ENCODE data around the gene XPR1.

GRCh38 chr1:180609643-180610555, 21.9 kb upstream of the XPR1 start:
- TF ChIP-seq CTCF (conservative IDR thresholded peaks at IDR 0.05; ENCODE audit: low read depth, low read length) (no peak), EZH2 (IDR thresholded peaks at IDR 0.05; ENCODE audit: borderline replicate concordance, low read depth, low read length, poor library complexity, severe bottlenecking) (no peak)
